ENCODE data around the gene TPRN. TPM values are rescaled to one million over a fixed set of nuclear protein-coding genes. Genes with fewer than 3 reads are reported as not detected.
A peak's percentile ranks its signal among the peaks of the same experiment; 100 is the strongest.

Gene TPRN
- total and polyA plus RNA-seq, 9 of the 15 experiments (the other 6 are each of a cell fraction or from before 2014, with no cell fraction given): 0.31 to 31.9 (median 4.4) TPM

DNA sequence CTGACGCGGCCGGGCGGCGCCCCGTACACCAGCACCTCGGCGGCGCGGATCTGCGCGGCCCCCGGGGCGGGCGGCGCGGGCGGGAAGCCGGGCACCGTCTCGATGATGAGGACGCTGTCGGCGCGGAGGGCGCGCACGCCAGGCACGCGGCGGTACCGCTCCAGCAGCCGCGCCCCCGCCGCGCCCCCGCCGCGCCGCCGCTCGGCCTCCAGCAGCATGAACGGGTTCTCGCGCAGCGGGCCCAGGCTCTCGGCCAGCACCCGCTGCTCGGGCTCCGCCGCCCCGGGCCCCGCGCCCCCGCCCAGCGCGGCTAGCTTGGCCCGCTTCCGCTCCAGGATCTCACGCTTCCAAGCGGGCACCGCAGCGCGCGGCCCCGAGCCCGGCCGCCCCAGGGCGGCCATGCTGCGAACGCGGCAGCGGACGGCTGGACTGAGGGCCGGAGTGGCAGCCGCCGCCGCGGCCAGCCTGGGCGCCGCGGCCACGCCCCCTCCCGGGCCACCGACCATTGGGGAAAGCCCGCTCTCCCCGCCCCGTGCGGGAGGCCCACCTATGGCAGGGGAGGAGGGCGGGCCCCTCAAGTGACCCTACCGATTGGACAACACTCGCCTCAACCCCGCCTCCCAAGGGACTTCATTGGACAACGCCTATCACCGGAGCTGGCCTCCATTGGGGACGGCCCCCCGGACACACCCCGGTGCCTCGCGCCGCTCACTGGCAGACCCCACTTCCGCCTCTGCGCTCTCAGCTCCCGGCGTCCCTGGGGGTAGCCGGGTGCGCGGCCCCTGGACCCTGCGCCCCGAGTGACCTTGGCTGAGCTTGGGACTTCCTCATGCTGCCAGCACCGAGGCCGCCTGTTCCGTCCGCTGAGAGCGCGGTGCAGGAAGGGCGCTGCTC lies at the start of gene TPRN (continued):
- TF ChIP-seq PCBP2 (IDR thresholded peaks at IDR 0.05; ENCODE audit: low read depth, low read length, poor library complexity, severe bottlenecking) (no peak), ZNF124 (CRISPR knock-in tag; IDR thresholded peaks at IDR 0.05) (no peak), POLR2A (conservative IDR thresholded peaks at IDR 0.05) (peak; percentile 88), ZNF274 (IDR thresholded peaks at IDR 0.05; ENCODE audit: borderline replicate concordance, low read depth, low read length) (no peak), TCF3 (CRISPR knock-in tag; IDR thresholded peaks at IDR 0.05) (no peak), ZNF175 (CRISPR knock-in tag; IDR thresholded peaks at IDR 0.05; ENCODE audit: low read depth) (no peak), ARHGAP35 (IDR thresholded peaks at IDR 0.05; ENCODE audit: partially characterized antibody) (no peak), ZZZ3 (IDR thresholded peaks at IDR 0.05) (no peak), ZNF146 (CRISPR knock-in tag; IDR thresholded peaks at IDR 0.05; ENCODE audit: unreplicated experiment) (no peak), POLR2H (tag; IDR thresholded peaks at IDR 0.05; ENCODE audit: low read depth) (peak; percentile 92), TAF1 (IDR thresholded peaks at IDR 0.05; ENCODE audit: control insufficient read depth, extremely low read depth, insufficient read depth, low read length, severe bottlenecking) (peak; percentile 96), ZNF324 (CRISPR knock-in tag; IDR thresholded peaks at IDR 0.05) (no peak), ZNF444 (CRISPR knock-in tag; IDR thresholded peaks at IDR 0.05) (no peak), MTA2 (IDR thresholded peaks at IDR 0.05; ENCODE audit: low read depth) (no peak), MYNN (IDR thresholded peaks at IDR 0.05) (peak; percentile 43; the same call in 1 of the 2 replicates), MYNN (CRISPR knock-in tag; IDR thresholded peaks at IDR 0.05) (no peak)
- TF ChIP-seq, protein P1, sequence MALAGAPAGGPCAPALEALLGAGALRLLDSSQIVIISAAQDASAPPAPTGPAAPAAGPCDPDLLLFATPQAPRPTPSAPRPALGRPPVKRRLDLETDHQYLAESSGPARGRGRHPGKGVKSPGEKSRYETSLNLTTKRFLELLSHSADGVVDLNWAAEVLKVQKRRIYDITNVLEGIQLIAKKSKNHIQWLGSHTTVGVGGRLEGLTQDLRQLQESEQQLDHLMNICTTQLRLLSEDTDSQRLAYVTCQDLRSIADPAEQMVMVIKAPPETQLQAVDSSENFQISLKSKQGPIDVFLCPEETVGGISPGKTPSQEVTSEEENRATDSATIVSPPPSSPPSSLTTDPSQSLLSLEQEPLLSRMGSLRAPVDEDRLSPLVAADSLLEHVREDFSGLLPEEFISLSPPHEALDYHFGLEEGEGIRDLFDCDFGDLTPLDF (CRISPR knock-in tag; IDR thresholded peaks at IDR 0.05): no peak
- TF ChIP-seq, protein P2, sequence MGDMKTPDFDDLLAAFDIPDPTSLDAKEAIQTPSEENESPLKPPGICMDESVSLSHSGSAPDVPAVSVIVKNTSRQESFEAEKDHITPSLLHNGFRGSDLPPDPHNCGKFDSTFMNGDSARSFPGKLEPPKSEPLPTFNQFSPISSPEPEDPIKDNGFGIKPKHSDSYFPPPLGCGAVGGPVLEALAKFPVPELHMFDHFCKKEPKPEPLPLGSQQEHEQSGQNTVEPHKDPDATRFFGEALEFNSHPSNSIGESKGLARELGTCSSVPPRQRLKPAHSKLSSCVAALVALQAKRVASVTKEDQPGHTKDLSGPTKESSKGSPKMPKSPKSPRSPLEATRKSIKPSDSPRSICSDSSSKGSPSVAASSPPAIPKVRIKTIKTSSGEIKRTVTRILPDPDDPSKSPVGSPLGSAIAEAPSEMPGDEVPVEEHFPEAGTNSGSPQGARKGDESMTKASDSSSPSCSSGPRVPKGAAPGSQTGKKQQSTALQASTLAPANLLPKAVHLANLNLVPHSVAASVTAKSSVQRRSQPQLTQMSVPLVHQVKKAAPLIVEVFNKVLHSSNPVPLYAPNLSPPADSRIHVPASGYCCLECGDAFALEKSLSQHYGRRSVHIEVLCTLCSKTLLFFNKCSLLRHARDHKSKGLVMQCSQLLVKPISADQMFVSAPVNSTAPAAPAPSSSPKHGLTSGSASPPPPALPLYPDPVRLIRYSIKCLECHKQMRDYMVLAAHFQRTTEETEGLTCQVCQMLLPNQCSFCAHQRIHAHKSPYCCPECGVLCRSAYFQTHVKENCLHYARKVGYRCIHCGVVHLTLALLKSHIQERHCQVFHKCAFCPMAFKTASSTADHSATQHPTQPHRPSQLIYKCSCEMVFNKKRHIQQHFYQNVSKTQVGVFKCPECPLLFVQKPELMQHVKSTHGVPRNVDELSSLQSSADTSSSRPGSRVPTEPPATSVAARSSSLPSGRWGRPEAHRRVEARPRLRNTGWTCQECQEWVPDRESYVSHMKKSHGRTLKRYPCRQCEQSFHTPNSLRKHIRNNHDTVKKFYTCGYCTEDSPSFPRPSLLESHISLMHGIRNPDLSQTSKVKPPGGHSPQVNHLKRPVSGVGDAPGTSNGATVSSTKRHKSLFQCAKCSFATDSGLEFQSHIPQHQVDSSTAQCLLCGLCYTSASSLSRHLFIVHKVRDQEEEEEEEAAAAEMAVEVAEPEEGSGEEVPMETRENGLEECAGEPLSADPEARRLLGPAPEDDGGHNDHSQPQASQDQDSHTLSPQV (IDR thresholded peaks at IDR 0.05): no peak; the same call in 1 of the 2 replicates
- TF ChIP-seq, protein P3, sequence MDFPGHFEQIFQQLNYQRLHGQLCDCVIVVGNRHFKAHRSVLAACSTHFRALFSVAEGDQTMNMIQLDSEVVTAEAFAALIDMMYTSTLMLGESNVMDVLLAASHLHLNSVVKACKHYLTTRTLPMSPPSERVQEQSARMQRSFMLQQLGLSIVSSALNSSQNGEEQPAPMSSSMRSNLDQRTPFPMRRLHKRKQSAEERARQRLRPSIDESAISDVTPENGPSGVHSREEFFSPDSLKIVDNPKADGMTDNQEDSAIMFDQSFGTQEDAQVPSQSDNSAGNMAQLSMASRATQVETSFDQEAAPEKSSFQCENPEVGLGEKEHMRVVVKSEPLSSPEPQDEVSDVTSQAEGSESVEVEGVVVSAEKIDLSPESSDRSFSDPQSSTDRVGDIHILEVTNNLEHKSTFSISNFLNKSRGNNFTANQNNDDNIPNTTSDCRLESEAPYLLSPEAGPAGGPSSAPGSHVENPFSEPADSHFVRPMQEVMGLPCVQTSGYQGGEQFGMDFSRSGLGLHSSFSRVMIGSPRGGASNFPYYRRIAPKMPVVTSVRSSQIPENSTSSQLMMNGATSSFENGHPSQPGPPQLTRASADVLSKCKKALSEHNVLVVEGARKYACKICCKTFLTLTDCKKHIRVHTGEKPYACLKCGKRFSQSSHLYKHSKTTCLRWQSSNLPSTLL (IDR thresholded peaks at IDR 0.05): no peak
- TF ChIP-seq, protein P4, sequence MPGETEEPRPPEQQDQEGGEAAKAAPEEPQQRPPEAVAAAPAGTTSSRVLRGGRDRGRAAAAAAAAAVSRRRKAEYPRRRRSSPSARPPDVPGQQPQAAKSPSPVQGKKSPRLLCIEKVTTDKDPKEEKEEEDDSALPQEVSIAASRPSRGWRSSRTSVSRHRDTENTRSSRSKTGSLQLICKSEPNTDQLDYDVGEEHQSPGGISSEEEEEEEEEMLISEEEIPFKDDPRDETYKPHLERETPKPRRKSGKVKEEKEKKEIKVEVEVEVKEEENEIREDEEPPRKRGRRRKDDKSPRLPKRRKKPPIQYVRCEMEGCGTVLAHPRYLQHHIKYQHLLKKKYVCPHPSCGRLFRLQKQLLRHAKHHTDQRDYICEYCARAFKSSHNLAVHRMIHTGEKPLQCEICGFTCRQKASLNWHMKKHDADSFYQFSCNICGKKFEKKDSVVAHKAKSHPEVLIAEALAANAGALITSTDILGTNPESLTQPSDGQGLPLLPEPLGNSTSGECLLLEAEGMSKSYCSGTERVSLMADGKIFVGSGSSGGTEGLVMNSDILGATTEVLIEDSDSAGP (CRISPR knock-in tag; IDR thresholded peaks at IDR 0.05): no peak
